GM19035 (cell line): ENCODE measurements around the gene TRAF1.

Experiments
- ATAC-seq: cut with Tn5 transposase; IDR thresholded peaks from one replicate; pipeline ENCODE4 v1.9.1; 2021; ENCODE audit not compliant: unreplicated experiment

The TRAF1 gene

DNA sequence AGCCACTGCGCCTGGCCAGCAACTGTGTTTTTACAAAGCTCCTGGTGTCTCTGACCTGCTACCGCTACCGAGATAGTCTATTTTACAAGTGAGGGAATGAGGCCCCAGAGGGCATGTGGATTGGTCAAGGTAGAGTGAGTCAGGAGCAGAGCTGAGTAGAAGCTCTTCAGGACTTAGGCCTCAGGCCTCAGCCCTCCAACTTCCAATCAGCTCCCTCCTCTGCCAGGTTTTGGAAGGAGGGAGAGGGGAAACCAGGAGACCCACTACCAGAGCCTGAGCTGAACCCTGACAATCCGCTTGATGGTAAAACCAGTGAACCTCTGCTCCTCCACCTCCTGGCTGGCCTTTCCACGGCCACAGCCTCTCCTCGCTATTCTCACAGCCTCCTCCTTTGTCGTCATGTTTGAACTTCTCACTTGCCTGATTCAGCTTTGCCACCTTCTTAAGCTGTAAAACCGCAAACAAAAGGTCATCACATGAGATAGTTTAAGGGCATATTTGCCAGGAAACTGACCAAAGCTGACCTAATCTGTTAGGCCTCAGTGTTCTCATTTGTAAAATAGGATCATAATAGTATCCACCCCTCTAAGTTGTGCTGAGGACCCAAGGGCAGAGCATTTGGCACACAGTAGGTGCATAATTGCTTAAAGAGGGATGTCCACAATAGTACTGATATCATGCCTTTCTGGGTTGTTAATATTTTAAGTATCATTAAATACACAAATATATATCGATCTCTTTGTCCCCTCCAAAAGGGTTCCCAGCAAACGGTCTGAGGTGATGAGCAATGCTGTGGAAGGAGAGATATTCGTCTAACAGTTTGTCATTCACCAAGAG is 1.7 kb downstream of the TRAF1 start:
- no peak for ATAC-seq

DNA sequence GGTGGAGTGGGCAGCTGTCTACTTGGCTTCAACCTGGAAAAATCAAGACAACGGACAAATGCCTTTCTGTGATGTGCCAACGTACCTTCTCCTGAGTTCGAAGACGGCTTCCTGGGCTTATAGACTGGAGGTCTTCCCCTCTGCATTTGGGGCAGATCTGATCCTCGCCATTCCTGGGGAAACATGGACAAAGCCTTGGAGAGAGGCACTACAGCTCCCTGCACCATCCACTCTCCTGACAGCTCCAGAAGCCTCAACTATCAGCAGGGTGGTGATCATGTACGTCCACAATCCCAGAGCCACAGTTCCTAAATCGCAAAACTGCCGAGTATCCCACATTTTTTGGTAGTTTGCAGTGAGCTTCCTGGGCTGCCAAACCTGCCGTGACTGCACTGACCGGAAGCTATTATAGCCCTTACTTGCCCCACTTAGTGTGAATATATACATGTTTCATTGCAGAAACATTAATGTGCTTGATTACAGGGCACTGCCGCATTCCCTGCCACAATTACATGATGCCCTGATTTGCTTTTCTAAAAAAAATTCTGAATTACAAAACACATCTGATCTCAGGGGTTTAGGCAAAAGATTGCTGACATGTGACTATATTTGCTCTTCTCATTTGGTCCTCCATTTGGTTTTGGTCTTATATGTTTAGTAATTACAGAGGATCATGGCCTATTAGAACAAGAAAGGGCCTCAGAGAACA is 2.8 kb downstream of the TRAF1 start:
- ATAC-seq = no peak

DNA sequence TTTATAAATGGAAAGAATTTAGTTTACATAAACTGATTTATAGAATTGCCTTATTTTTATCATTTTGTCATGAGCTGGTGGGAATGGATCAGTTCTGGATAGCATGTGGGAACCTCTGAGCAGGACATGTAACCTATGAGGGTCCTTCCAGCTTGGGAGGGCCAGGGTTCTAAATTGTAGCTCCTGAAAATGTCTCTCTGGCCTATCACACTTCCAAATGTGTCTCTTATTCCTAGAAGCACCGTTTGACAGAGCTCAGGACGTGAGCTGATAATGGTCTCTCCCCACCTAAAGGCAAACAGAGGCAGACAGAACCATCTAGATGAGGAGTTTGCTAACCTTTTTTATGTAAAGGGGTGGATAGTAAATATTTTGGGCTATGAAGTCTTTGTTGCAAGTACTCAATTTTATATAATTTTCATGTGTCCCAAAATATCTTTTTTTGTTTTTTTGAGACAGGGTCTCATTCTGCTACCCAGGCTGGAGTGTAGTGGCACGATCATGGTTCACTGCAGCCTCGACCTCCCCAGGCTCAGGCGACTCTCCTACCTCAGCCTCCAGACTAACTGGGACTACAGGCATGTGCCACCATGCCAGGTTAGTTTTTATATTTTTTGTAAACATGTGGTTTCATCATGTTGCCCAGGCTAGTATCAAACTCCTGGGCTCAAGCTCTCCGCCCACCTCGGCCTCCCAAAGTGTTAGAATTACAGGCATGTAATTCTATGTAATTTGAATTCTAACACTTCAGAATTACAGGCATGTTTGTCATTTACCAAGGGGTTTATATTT is 4.0 kb downstream of the TRAF1 start:
- ATAC-seq = no peak

DNA sequence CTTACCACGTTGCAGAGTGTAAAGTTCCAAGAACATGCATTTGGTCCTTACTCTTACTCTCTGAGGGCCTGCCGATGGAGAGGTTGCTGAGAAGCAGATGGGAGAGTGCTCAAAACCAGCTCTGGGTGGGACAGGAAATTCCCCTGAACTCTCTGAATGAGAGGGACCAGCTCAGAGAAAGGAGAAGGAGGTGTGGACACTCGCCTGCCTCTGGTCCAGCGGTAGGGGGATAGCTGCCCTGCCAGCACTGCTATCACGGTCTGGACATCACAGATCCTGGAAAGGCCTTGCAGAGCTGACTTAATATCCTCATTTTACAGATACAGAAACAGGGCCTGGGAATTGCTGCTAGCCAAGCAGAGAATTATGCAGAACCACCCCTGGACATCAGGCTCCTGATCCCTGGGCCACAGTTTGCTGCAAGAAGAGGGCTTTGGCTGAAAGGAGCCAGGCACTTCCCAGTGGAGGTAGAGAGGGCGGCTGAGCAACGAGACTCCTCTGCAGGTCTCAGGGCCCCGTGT is 4.9 kb downstream of the TRAF1 start:
- no peak for ATAC-seq

GRCh38 chr9:120920806-120921178 is 5.8 kb downstream of the TRAF1 start:
- no peak for ATAC-seq

DNA sequence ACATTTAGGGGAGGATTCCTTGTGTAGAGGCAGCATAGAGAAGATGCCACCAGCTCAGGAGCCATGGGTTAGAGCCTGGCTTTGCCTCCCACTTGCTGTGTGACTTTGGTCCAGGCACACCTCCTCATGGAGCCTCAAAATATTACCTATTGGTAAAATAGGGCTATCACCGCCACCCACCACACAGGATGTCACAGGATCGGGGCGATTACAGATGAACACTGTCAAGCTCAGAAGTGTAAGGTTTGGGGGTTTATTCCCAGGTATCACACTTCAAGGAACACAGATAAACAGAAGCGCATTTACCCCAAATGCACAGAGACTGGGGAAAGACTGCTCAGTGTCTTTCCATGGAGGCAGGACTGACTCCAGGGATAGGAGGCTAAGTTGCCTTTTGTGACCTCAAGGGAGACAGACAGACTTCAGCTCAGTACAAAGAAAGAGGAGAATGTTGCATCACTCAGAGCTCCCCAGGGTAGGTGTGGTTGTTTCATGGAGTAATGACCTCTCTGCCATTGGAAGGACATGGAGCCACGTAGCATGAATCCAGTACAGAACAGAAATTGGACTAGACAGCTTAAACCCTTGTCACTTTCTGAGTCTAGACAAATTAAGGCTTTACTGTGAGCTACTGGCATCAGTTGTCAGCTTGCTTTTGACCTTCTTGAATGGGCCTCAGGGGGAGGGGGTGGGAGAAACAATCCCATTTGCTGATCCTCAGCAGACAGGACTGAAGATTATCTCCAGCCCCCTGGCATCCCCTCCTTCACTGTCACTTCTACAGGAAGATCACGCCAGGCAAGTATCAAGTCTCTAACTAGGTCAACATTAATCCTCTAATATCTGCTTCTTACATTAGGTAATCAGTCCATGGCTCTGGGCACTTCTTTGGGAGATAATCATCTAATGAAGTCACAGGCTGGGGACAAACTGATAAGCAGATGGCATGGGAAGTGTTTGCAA is 6.5 kb downstream of the TRAF1 start:
- no peak for ATAC-seq

DNA sequence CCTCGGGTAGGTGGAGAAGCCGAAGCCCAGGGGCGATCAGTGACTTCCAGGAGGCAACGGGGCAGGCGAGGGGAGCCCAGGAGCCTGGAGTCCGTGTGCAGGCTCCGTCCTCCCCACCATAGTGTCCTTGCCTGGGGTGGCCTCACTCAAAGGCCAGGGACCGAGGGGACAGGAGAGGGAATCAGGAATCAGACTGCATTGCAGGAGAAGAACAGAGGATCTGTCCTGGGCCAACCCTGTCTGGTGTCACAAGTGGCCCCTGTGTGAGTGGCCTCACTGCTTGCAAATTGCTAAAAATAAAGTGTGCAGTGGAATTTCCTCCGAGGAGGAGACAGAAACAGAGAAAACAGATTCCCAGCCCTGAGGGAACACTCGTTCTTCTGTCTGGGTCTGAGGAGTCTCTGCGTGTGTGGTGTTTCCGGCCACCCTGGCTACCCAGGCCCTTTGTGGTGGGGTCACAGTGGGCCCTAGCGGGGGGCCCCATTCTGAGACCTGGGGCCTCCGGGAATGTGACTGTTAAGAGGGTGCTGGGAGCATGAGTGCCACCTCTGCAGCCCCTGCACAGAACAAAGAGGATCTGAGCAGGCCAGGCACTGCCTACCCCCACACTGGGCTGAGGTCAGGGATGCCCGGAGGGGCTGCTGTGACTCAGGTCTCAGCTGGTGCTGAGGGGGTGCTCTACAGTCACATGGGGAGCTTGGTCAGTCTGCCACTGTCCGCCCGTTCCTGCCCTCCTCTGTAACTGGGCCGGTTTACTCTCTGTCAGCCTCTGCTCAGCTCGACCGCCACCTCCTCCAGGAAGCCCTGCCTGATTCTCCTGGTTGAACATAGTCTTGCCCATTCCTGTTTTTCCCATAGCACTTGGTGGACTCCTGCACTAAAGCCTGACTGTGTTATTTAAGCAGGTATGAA is 7.4 kb downstream of the TRAF1 start:
- no peak for ATAC-seq

GRCh38 chr9:120917929-120918762 is 8.4 kb downstream of the TRAF1 start:
- no peak for ATAC-seq

DNA sequence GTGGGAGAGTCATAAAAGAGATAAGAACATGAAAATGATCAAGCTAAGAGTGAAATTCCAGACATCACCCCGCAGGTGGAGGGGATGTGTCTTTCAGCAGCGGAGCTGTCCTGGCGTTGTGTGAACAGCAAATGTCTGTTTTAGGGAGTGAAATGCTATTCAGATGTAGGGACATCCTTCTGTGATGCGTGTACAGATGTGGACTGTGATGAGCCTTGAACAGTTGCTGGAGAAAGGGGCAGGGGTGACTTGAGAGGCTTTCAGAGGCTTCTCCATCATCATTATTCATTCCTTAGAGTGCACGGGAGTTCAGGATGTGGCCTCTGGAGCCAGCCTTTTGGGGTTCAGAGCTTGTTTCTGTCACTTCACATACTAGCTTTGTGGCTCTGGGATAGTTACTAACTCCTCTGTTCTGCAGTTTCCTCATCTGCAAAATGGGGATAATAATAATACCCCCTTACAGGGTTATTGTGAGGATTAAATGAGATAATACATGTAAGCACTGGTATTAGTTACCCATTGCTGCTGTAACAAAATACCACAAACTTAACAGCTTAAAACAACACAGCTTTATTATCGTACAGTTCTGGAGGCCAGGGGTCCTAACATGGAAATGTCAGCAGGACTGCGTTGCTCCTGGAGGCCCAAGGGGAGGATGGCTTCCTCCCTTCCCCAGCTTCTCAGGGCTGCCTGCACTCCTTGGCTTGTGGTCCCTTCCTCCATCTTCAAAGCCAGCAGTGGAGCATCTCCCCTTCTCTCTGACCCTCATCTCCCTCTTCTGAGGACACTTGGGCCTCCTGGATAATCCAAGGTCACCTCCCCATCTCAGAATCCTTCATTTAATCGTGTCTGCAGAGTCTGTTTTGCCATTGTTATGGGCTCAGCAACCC is 9.4 kb downstream of the TRAF1 start:
- ATAC-seq = no peak

- ATAC-seq = no peak
Measured at GRCh38 chr9:120916588-120916987, 10.0 kb downstream of the TRAF1 start.

GRCh38 chr9:120915854-120916470 is 10.6 kb downstream of the TRAF1 start:
- no peak for ATAC-seq

DNA sequence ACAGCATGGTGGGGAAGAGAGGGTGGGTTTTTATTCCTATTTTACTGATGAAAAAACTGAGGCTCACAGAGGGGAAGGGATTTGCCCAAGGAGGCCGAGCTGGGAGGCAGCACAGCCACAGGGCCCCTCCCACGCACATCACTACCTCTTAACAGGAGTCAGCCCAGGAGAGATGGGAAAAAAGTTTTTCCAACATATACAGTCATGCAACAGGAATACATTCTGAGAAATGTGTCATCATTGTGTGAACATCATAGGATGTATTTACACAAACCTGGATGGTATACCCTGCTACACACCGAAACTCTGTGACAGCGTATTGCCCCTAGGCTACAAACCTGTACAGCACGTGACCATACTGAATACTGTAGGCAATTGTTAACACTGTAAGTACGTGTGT is 11.6 kb downstream of the TRAF1 start:
- ATAC-seq = no peak

DNA sequence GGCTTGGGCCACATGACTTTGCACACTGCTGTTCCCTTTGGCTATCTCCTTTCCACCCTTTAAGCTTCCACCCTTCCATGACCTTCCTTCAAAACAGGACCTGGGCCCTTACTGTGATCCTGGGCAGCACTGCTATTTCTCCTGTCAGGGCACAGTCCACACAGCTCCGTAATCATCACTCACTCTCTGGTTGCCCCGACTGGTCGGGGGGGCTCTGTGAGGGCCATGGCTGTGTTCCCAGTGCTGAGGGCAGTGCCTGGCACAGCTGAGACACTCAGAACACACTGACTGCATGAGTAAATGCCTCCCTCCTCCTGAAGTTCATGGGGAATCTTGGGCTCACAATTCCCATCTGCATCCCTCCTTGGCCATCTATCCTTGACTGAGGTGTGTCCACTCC is 12.2 kb downstream of the TRAF1 start:
- ATAC-seq = no peak

- ATAC-seq = no peak
Measured at GRCh38 chr9:120913647-120914264, 12.8 kb downstream of the TRAF1 start.

- no peak for ATAC-seq
Measured at GRCh38 chr9:120912958-120913646, 13.5 kb downstream of the TRAF1 start.

DNA sequence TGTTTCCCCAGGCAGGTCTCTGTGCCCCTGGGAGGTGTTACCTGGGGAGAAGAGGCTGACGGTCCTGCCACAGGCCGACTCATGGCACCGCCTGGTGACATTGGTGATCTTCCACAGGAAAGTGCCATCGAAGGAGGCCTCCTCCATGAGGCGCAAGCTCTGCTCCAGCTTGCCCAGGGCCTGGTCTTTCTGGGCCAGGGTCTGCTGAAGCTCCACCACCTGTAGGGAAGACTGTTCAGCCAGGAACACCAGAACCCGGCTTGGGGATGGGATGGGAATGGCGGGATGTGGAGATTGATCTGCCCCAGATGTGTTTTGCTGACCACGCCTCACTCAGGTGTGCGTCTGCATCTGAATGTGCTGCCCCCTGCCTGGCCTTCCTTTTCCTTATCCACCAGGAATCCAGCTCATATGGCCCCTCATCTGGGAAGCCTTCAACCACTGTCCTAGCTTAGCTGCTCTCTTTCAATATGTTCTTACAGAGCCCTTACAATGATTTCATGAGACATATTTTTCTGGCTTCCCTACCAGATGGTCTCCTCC is 15.2 kb downstream of the TRAF1 start:
- ATAC-seq = no peak
